NCI-H2196 (cell line): ENCODE results near the gene ANAPC13.

Experiments
- DNase-seq: peaks from one replicate; lab custom pipeline; 2025; ENCODE audit not compliant: unreplicated experiment; lab: John Stamatoyannopoulos, UW

The ANAPC13 gene

GRCh38 chr3:134483195-134483900 lies 2.4 kb downstream of the ANAPC13 start:
- no peak for DNase-seq

DNA sequence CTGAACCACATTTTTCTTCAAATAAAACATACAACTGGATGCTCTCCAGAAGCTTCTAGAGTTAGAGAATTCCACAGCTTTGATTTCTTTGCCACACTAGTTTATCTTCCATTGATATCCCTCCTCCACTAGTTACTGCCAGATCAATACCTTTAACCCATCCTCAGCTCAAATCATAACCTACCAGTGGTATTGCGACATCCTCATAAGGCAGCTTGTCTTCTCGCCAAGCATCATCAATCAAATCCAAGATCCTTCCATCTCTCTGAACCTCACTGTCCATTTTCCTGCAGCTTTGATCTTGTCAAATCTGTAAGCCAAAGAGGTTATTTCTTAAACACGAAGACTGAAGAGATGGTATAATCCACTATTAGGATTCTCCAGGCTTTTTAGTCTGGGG lies 3.2 kb downstream of the ANAPC13 start:
- DNase-seq: no peak

DNA sequence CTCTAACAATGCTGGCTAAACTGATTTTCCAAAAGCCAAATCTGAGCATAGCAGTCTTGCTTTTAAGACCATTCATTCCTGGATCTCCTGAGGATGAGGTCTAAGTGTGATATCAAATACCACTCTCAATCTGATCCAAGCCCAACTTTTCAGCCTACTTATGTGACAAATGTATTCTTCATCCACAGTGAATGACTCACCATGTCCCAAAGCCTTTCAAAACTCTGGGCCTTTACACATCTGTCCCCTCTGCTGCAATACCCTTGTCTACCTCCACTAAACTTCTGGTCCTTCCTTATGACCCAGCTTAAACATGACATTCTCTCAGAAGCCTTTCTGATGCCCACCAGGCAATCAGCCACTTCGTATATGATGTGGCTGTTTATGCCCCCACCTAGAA lies 4.6 kb downstream of the ANAPC13 start:
- no peak for DNase-seq

GRCh38 chr3:134480546-134480945 lies 5.2 kb downstream of the ANAPC13 start:
- DNase-seq: no peak

GRCh38 chr3:134477938-134478337 lies 7.8 kb downstream of the ANAPC13 start:
- DNase-seq: no peak

- DNase-seq: no peak
Observed at GRCh38 chr3:134477002-134477401, 8.8 kb downstream of the ANAPC13 start.

DNA sequence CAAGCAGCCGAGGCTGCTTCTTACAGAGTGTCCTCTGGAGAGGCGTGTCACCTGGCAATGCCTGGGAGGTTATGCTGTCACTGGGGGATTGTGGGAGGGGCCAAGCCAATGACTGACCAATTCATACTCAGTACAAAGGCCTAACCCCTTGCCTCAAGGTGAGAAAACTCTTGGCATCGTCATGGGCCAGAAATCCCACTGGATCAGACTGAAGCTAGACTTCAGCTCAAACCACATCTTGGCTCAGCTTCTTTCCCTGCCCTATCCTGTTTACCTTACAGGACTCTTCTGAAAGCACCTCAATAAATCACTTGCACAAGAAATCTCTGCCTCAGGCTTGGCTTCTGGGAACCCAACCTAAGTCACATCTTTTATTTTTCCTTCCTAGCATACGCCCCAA lies 9.5 kb downstream of the ANAPC13 start:
- DNase-seq: no peak

DNA sequence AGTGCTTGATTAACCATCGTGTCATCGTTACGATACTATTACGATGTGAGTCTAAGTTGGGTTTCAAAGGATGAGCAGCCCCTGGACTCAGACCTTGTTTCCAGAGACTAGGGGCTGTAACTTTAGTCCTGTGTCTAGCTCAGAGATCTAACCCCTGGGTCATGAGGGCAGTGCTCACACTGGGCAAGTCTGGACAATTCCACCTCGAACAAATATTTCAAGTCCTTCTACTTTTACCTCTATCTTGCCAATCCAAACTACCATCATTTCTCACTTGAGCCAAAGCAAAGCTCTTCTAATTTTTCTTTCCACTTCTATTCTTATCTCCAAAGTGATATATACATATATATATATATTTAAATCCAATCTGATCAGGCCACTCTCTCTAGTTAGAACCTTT lies 10.8 kb downstream of the ANAPC13 start:
- no peak for DNase-seq

GRCh38 chr3:134473868-134474546 lies 11.8 kb downstream of the ANAPC13 start:
- peak; percentile 94 for DNase-seq

GRCh38 chr3:134472831-134473230 lies 13.0 kb downstream of the ANAPC13 start:
- no peak for DNase-seq

DNA sequence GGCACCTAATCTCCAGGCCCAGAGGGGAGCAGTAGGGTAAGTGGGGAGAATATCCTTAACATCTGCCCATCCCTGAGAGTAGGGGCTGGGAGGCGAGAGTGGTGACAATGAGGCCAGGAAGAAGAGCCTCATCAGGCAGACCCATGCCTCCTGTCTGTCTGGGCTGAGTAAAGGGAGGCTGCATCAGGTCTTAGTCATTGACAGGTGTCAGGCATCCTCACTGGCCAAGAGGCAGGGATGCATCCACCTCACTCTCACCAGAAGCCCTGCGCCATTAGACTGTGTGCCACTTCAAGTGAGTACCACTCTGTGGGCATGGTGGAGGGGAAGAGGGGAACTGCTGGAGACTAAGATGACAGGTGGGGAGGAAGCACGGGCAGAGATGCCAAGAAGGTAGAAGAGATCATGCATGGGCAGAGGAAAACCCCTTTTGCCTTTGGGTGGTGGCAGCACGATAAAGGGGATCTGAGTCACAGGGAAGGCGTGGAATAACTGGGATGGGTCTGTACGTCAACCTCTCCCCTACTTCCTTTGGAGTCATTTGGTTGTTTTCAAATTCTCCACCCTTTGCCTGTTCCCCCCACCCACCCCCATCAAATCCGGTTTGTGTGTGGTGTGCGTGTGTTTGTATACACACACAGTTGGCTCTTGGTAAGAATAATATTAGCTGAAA lies 14.1 kb downstream of the ANAPC13 start:
- no peak for DNase-seq

DNA sequence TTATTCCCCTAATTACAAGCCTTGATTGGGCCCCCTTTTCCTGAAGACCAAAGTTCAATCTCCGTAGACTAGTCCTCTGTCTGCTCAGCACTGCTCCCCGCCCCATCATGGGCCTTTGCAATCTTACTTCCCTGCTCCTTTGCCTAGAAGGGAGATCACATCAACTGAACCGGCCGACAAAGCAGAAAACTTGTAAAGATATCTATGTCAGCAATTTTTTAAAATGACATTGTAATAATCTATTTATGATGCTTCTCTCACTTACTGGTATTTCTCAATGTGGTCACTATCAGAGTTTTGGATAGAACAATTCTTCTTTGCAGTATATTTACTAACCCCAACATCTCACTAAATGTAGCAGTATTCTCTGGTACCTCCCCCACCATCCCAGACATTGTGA lies 17.3 kb downstream of the ANAPC13 start:
- DNase-seq: no peak

GRCh38 chr3:134466331-134466730 lies 19.5 kb downstream of the ANAPC13 start:
- no peak for DNase-seq

- no peak for DNase-seq
Observed at GRCh38 chr3:134464689-134465365, 21.0 kb downstream of the ANAPC13 start.

DNA sequence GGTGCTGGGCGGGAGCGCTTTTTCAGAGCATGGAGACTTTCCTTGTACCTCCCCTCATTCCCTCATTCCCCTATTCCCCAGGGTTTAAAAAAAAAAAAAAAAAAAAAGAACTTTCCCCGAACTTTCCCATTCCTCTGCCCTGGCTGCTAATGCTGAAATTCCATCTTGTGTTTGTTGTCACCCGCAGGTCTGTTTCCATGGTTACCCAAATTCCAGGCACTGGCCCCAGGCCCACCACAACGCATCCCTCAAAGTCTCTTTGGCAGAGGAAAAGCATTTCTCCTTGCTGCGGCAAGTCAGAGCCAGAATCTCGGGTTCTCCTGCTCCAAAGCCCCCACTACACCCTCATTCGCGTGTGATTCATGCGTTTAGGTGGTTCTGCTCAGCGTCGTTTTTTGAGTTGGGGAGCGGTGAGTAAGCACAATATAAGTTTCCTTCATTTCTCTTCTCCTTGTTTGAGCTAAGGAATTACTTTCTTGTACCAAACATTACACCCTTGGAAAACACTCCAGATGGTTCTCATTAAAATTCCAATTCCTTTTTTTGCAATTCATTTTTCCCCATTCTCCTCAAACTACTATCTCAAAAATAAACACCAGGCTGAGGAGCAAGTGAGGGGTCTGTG lies 21.6 kb downstream of the ANAPC13 start:
- no peak for DNase-seq

DNA sequence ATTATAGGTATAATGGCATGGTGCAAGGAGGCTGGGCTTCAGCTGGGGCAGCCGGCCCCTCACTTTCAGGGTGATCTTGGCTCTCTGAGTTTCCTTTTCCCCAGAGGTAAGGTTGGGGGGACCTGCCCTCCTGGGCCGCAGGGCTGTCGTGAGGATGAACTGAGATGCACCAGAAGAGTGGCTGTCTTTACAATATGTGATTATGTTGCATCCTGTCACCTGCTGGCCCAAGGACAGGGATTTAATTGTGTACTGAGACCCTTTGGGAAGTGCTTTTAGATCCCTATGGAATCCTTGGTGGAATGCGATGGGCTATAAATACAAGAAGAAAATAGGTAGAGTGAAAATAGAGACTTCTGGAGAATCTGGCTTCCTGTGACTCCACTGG lies 22.1 kb downstream of the ANAPC13 start:
- no peak for DNase-seq

DNA sequence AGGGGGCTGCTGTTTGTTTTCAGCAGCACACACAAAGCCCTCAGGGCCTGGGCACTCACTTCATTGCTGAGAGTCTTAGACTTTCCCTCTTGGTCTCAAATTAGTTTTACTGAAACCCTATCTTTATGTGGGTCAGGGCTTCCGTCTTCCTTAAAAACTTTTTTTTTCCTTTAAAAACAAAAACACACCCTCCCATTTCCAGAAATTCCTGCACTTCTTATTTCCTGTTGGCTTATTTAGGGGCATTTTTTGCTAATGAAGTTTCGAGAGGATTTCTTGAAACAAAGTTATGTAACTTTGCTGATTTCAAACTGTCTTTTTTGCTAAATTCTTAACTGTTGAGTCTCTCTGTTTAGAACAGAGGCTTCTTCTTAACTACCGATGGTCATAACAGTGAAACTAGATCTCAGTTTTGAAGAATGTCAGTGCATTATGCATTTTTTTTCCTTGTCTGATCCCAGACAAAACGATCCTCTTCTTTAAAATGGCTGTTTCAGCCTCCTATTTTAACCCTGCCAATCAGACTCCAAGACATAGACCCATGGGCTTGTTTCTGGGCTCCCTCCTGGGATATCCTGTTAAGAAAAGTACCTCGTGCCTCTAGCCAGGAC lies 23.3 kb downstream of the ANAPC13 start:
- DNase-seq: no peak

DNA sequence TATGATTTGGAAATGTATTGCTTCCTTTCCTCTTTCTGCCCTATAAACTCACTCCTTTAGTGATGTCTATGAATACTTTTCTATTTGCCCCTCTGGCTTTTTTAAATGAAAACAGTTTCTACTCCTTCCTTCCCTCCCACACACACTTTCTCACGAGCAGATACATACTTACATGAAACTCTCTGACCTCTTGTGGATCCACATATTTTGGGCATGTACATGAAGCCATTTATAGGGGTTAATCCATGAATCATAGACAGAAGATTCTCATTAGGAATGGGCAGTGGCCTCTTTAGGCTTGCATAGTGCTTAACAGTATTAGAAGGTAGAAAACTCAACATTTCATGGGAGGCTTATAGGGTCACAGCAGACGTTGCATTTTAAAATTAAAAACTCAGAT lies 24.8 kb downstream of the ANAPC13 start:
- no peak for DNase-seq

DNA sequence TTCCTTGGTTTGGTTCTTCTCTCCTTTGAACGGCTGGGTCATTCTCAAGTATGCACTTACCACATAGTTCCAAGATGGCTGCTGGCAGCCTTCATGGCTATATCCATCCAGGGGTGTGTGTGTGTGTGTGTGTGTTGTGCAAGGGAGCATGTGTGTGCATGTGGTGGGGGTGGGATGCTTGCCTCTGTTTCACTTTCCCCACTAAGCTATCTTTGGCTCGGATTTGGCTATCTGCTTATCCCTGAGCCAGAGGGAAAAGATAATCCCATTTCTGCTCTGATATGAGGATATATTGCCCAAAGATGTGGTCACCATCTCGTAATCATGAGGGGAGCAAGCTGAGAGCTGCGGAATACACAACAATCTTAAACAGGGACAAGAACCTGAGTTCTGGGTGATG lies 26.2 kb downstream of the ANAPC13 start:
- DNase-seq: no peak

- DNase-seq: no peak
Observed at GRCh38 chr3:134458406-134458945, 27.3 kb downstream of the ANAPC13 start.
